Measurements from ENCODE around the gene C12orf76.
"Not testable (repeated sequence)": the region's sequence is repeated elsewhere in the genome, so short reads cannot be mapped to it uniquely, and the experiment has no call there.

The C12orf76 gene

DNA sequence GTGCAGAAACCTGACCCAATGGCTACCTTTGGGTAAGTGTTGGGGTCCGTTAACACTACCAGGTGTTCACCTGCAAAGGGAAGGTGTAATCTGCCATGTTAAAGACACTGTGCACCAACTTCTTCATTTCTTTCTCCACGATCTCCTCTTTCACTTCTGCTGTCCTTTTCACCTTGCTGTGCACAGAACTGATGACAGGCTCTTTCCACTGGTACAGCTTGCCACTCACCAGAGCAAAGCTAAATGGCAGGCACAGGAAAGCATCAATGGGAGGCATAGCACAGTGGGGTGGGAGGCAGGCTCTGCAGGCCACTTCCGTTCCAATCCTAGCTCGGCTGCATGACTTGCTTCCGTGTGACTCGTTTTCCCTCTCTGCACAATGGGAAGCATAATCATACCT lies 2.6 kb upstream of the C12orf76 start:
- Mint-ChIP-seq H3K27ac (peak overlapping the region; percentile 28), H3K36me3 (ENCODE audit: low read depth) (peaks cover 8% of the 10 kb centered on the region)

DNA sequence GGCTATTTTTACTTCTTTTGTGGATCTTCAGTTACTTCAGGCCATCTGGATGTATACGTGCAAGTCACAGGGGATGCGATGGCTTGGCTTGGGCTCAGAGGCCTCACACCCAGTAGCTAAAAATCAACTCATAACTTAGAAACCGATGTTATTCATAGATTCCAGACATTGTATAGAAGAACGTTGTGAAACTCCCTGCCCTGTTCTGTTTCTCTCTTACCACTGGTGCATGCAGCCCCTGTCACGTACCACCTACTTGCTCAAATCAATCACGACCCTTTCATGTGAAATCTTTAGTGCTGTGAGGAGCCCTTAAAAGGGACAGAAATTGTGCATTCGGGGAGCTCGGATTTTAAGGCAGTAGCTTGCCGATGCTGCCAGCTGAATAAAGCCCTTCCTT lies 1.3 kb upstream of the C12orf76 start:
- Mint-ChIP-seq H3K27ac (peak overlapping the region; percentile 45), H3K4me3 (peak overlapping the region; percentile 90), H3K4me1 (ENCODE audit: low read depth) (peaks cover 34% of the 10 kb centered on the region), H3K36me3 (ENCODE audit: low read depth) (peaks cover 13% of the 10 kb centered on the region)
- DNase-seq (ENCODE audit: low spot score); H3K9me3 Mint-ChIP-seq; H3K27me3 Mint-ChIP-seq (ENCODE audit: low read depth): not testable (repeated sequence)

More for the DNA sequence above, 2.6 kb upstream of the C12orf76 start:
- no peaks in the 10 kb centered on the region for H3K9me3 Mint-ChIP-seq
- no peak for DNase-seq (ENCODE audit: low spot score)
- H3K27me3 Mint-ChIP-seq (ENCODE audit: low read depth) = no peaks in the 10 kb centered on the region
- peaks cover 41% of the 10 kb centered on the region for H3K4me1 Mint-ChIP-seq (ENCODE audit: low read depth)
- no peak overlapping the region for H3K4me3 Mint-ChIP-seq

DNA sequence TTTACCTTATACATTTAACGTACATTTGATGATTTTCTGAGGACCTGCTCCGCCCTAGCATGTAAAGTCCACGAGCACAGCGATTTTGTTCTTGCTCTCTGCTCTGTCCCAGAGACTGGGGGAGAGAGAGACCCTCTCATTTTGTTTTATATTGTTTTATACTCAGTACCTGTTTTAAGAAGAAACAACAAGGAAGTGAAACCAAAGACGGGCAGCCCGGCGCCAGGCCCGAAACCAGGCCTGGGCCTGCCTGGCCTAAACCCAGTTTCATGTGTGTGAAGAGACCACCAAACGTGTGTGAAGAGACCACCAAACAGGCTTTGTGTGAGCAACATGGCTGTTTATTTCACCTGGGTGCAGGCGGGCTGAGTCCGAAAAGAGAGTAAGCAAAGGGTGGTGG lies 712 bp upstream of the C12orf76 start:
- H3K4me3 Mint-ChIP-seq = peak overlapping the region; percentile 90
- peaks cover 12% of the 10 kb centered on the region for H3K36me3 Mint-ChIP-seq (ENCODE audit: low read depth)
- H3K4me1 Mint-ChIP-seq (ENCODE audit: low read depth) = peaks cover 32% of the 10 kb centered on the region
- H3K27me3 Mint-ChIP-seq (ENCODE audit: low read depth); H3K9me3 Mint-ChIP-seq; DNase-seq (ENCODE audit: low spot score): not testable (repeated sequence)
- H3K27ac Mint-ChIP-seq = peak overlapping the region; percentile 96

DNA sequence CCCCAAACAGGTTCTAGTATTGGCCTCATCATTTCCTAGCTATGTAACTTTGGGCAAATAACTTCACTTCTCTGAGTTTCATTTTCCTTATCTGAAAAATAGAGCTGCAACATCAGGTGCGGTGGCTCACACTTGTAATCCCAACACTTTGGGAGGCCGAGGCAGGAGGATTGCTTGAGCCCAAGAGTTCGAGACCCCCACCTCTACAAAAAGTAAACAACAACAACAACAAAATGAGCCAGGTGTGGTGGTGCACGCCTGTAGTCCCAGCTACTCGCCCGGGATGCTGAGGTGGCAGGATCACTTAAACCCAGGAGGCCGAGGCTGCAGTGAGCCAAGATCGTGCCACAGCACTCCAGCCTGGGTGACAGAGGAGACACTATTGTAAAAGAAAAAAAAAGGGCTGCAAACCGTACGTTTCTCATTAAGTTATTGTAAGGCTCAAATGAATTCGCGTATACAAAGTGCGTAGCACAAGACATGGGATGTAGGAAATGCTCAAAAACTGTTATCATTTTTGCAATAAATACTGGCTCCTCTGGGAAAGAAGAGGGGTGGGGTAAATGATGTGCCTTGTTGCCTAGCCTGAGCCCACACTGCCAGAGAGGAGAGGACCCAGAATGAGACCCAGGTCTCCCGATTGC lies 903 bp downstream of the C12orf76 start:
- H3K27ac Mint-ChIP-seq = peak overlapping the region; percentile 96
- no peaks in the 10 kb centered on the region for H3K9me3 Mint-ChIP-seq
- H3K36me3 Mint-ChIP-seq (ENCODE audit: low read depth) = peaks cover 13% of the 10 kb centered on the region
- no peak for DNase-seq (ENCODE audit: low spot score)
- H3K27me3 Mint-ChIP-seq (ENCODE audit: low read depth) = no peaks in the 10 kb centered on the region
- H3K4me3 Mint-ChIP-seq = peak overlapping the region; percentile 90
- peaks cover 41% of the 10 kb centered on the region for H3K4me1 Mint-ChIP-seq (ENCODE audit: low read depth)

DNA sequence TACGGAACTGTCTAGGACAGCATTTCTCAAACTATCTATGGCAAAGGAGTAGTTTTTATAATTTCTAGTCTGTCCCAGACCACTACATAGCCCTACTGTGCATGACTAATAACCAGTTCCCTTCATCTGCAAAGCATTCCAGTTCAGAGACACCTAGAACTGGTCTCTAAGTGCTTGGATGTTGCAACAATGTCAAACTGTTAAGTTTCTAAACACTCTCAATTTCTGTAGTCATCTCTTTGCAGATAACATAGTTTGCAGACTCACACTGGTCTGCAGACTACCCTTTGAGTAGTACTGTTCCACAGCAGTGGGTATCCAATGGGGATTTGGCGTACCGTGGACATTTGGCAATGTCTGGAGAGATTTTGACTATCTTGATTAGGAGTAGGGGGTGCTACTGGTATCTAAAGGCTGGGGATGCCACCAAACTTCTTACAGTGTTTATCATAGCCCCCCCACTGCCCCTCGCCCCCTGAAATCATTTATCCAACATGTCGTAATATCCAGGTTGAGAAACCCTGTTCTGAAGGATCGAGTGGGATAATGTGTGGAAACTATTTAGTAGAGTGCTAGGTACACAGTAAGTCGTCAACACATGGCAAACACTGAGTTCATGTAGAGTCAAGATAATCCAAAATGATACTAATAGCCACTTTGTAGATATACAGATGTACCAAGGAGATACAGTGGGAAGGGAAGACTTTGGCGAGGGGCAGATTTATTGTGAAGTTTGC lies 1.7 kb downstream of the C12orf76 start:
- Mint-ChIP-seq H3K27ac (no peak overlapping the region), H3K36me3 (ENCODE audit: low read depth) (peaks cover 21% of the 10 kb centered on the region), H3K9me3 (no peaks in the 10 kb centered on the region), H3K4me3 (peak overlapping the region; percentile 90), H3K27me3 (ENCODE audit: low read depth) (no peaks in the 10 kb centered on the region), H3K4me1 (ENCODE audit: low read depth) (peaks cover 45% of the 10 kb centered on the region)
- no peak for DNase-seq (ENCODE audit: low spot score)

DNA sequence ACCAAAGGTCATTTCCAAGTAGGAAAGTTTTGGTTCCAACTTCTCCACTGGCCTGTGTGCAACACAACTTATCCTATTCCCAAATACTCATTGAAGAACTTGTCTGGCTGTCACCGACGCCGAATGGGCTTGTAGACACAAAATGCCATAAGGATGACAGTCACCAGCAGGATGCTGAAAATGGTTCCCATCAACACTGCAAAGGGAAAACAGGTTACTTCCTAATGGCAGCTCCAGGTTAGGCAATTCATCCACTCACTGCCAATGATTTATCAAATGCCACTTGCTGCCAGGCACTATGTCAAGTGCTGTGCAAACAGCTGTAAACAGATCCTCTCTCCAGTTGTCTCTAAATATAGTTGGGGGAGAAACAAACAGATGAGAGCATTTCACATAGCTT lies 6.1 kb downstream of the C12orf76 start:
- Mint-ChIP-seq H3K36me3 (ENCODE audit: low read depth) (peaks cover 50% of the 10 kb centered on the region), H3K27ac (peak overlapping the region; percentile 82)

DNA sequence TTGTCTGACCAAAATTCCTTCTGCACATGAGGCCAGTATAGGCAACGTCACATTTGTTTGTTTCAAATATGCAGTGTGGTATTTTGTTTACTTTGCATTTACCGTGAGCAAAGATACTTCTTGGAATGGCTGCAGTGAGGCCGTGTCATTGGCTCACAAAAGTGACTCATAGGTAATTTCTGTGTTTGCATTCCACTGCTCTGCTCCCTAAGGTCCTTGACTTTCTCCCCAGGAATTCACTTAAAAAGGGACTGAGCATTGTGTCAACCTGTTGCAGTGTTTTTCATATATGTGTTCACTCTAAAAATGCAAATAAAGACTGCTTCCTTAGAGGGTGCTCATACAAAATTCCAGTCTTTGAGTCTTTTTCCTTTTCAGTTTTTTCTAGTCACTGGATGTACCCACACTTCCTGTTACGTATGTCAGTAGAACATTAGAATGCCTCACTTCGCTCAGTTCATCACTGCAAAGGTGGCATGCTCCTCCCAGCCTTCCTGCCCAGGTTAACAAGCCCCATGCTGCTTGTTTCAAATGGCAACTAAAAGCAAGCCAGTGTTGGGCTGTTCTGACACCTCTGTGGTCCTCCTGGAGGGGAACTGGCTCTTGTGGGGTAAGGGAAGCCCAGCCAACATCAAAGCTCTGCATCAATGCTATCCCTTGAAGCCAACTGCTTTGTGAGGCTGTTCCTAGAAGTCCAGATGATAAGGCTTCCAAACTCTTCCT lies 9.1 kb downstream of the C12orf76 start:
- no peaks in the 10 kb centered on the region for H3K27me3 Mint-ChIP-seq (ENCODE audit: low read depth)
- peaks cover 63% of the 10 kb centered on the region for H3K36me3 Mint-ChIP-seq (ENCODE audit: low read depth)
- no peaks in the 10 kb centered on the region for H3K9me3 Mint-ChIP-seq
- H3K4me3 Mint-ChIP-seq = peak overlapping the region; percentile 49
- peaks cover 41% of the 10 kb centered on the region for H3K4me1 Mint-ChIP-seq (ENCODE audit: low read depth)
- peak; percentile 21 for DNase-seq (ENCODE audit: low spot score)
- H3K27ac Mint-ChIP-seq = peak overlapping the region; percentile 92

More for the DNA sequence above, 6.1 kb downstream of the C12orf76 start:
- Mint-ChIP-seq H3K4me3 (no peak overlapping the region), H3K9me3 (no peaks in the 10 kb centered on the region), H3K27me3 (ENCODE audit: low read depth) (no peaks in the 10 kb centered on the region), H3K4me1 (ENCODE audit: low read depth) (peaks cover 46% of the 10 kb centered on the region)
- DNase-seq (ENCODE audit: low spot score) = no peak

DNA sequence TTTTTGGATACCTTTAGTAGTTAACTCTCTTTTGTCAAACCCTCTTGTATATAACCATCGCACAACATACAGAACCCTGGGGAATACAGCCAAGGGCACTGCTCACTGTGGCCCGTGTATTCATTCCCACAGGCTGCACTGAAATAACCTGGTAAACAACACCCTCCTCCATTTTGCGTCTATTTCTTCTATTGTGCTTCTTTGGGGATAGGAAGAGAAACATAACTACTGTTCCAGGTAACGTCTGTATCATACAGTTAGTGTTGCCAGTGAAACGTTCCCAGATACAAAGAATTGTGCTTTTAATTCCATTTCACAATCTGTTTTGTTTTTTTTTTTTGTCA lies 9.6 kb downstream of the C12orf76 start:
- H3K9me3 Mint-ChIP-seq = no peaks in the 10 kb centered on the region
- no peaks in the 10 kb centered on the region for H3K27me3 Mint-ChIP-seq (ENCODE audit: low read depth)
- DNase-seq (ENCODE audit: low spot score) = no peak
- H3K4me3 Mint-ChIP-seq = no peak overlapping the region
- H3K4me1 Mint-ChIP-seq (ENCODE audit: low read depth) = peaks cover 39% of the 10 kb centered on the region
- peaks cover 65% of the 10 kb centered on the region for H3K36me3 Mint-ChIP-seq (ENCODE audit: low read depth)
- peak overlapping the region; percentile 67 for H3K27ac Mint-ChIP-seq

DNA sequence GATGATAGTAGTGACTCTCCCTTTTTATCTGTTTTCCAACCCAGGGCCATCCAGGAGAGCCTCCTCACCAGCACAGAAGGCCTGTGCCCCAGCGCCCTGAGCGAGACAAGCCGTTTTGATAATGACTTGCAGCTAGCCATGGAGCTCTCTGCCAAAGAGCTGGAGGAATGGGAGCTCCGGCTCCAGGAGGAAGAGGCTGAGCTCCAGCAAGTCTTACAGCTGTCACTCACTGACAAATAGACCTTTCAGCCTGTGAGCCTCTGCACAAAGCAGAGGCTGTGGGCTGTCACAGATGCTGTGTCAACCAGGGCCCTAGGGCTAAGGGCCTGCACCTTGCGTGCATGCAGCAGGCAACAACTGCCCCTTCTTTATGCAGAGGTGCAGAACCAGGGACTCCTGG lies 11.0 kb downstream of the C12orf76 start:
- Mint-ChIP-seq H3K27me3 (ENCODE audit: low read depth) (no peaks in the 10 kb centered on the region), H3K4me1 (ENCODE audit: low read depth) (peaks cover 31% of the 10 kb centered on the region), H3K9me3 (no peaks in the 10 kb centered on the region), H3K27ac (no peak overlapping the region), H3K4me3 (no peak overlapping the region), H3K36me3 (ENCODE audit: low read depth) (peaks cover 66% of the 10 kb centered on the region)
- DNase-seq (ENCODE audit: low spot score) = no peak

DNA sequence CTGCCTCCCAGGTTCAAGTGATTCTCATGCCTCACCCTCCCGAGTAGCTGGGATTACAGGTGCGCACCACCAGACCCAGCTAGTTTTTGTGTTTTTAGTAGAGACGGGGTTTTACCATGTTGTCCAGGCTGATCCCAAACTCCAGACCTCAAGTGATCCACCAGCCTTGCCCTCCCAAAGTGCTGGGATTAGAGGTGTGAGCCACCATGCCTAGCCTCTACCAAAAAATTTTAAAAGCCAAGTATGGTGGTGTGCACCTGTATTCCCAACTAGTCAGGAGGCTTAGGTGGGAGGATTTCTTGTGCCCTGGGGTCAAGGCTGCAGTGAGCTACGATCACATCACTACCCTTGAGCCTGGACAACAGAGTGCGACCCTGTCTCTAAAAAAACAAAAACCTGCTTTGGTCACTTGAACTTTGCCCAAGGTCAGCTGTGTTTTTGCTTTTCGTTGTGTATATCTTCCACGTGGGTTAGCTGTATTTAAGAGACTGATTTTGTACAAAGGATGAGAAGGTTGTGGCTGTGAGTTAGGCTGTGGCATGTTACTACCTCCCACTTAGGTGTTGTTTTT lies 12.7 kb downstream of the C12orf76 start:
- Mint-ChIP-seq H3K27me3 (ENCODE audit: low read depth) (no peaks in the 10 kb centered on the region), H3K4me3 (no peak overlapping the region), H3K27ac (peak overlapping the region; percentile 42), H3K9me3 (no peaks in the 10 kb centered on the region), H3K36me3 (ENCODE audit: low read depth) (peaks cover 62% of the 10 kb centered on the region), H3K4me1 (ENCODE audit: low read depth) (peaks cover 23% of the 10 kb centered on the region)
- no peak for DNase-seq (ENCODE audit: low spot score)

DNA sequence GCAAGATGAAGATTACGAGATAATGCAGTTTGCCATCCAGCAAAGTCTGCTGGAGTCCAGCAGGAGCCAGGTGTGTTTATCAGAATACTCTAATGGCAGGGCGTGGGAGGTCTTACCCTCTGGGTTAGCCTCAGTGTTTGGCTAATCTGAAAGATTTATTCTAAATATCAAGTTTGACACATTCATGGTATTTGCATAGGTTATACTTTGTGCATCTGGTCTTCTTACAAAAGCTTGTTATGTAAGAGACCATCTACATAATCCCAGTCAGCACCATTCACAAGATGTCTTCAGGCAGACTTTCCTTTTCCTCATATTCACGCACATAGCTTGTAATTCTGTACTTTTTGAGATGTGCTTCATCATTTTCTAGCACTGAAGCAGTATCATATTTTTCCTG lies 14.4 kb downstream of the C12orf76 start:
- no peak overlapping the region for H3K27ac Mint-ChIP-seq
- H3K27me3 Mint-ChIP-seq (ENCODE audit: low read depth) = no peaks in the 10 kb centered on the region
- no peak for DNase-seq (ENCODE audit: low spot score)
- no peak overlapping the region for H3K4me3 Mint-ChIP-seq
- H3K9me3 Mint-ChIP-seq = no peaks in the 10 kb centered on the region
- H3K4me1 Mint-ChIP-seq (ENCODE audit: low read depth) = peaks cover 7% of the 10 kb centered on the region
- peaks cover 58% of the 10 kb centered on the region for H3K36me3 Mint-ChIP-seq (ENCODE audit: low read depth)

DNA sequence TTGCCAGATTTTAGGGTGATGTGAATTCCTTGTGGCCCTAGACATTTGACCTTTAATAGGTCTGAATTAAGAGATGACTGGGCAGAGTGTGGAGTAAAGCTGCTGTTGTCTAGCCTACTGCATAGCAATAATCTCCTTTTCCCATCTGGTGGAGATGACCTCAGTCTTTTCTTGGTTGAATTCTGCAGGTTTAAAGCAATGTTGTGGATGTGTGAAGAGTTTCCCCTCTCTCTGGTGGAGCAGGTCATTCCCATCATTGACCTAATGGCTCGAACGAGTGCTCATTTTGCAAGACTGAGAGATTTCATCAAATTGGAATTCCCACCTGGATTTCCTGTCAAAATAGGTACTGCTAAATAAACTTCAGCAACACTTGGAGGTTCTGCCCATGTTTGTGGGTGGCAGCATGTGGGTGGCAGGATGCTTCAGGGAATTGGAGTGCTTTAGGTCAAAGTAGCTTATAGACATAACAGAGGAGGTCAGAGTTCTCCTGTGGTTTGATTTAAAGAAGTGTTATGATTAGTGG lies 19.0 kb downstream of the C12orf76 start:
- H3K4me1 Mint-ChIP-seq (ENCODE audit: low read depth) = peaks cover 6% of the 10 kb centered on the region
- H3K4me3 Mint-ChIP-seq = no peak overlapping the region
- no peak for DNase-seq (ENCODE audit: low spot score)
- no peaks in the 10 kb centered on the region for H3K27me3 Mint-ChIP-seq (ENCODE audit: low read depth)
- no peaks in the 10 kb centered on the region for H3K9me3 Mint-ChIP-seq
- H3K27ac Mint-ChIP-seq = no peak overlapping the region
- peaks cover 48% of the 10 kb centered on the region for H3K36me3 Mint-ChIP-seq (ENCODE audit: low read depth)

DNA sequence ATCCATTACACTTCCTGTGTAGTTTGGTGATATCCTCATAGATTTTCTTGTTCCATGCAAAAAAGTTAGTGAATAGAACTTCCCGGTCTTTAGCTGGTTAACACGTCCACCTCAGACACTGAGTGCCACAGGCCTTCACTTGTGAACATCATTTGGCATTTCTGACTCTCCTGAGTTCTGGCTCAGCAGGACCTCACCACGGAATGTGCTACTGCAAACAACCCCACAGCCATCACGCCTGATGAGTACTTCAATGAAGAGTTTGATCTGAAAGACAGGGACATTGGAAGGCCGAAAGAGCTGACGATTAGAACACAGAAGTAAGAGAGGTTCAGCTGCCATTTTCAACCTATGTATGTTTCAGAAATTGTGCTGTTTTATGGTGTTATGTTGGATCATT lies 20.0 kb downstream of the C12orf76 start:
- Mint-ChIP-seq H3K36me3 (ENCODE audit: low read depth) (peaks cover 51% of the 10 kb centered on the region), H3K27ac (no peak overlapping the region), H3K4me3 (no peak overlapping the region), H3K9me3 (no peaks in the 10 kb centered on the region), H3K4me1 (ENCODE audit: low read depth) (peaks cover 11% of the 10 kb centered on the region), H3K27me3 (ENCODE audit: low read depth) (no peaks in the 10 kb centered on the region)
- DNase-seq (ENCODE audit: low spot score) = no peak

DNA sequence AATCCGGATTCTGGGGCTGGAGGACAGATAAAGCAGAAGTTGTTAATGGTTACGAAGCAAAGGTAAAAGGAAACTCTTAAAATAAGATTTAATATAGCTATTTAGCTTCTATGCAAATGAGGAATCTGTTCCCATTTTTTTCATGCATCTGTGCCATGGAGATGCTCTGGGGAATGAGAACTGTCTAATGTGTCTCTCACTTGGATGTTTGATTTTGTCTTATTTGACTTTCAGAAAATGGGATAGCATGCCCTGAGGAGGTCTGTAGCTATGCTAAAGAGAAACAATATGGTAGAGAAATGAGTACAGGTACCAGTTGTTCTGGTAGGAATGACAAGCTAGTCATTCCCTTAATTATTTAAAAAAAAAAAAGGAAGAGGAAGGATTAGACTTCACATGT lies 24.3 kb downstream of the C12orf76 start:
- Mint-ChIP-seq H3K4me1 (ENCODE audit: low read depth) (peaks cover 14% of the 10 kb centered on the region), H3K9me3 (no peaks in the 10 kb centered on the region), H3K4me3 (no peak overlapping the region), H3K27me3 (ENCODE audit: low read depth) (no peaks in the 10 kb centered on the region), H3K27ac (no peak overlapping the region), H3K36me3 (ENCODE audit: low read depth) (peaks cover 61% of the 10 kb centered on the region)
- no peak for DNase-seq (ENCODE audit: low spot score)

All from T-helper 2 cell treated with Interferon-gamma antibody and Interleukin-4, amounts not matched to agents 5 μg/mL and 100 μg/mL, for 36 hours (primary cell).